C4-2B (cell line): ENCODE results near the gene NES.

Source experiments
- ZFX ChIP-seq: fragments of 450-650 bp; IDR thresholded peaks from 2 replicates; pipeline ENCODE4 v1.6.1; 2017
- TF ChIP-seq, protein P1 (sequence below): fragments of 450-650 bp; conservative IDR thresholded peaks from 2 replicates; pipeline ENCODE4 v1.5.1; 2017; ENCODE audit warnings: mild to moderate bottlenecking

DNA sequence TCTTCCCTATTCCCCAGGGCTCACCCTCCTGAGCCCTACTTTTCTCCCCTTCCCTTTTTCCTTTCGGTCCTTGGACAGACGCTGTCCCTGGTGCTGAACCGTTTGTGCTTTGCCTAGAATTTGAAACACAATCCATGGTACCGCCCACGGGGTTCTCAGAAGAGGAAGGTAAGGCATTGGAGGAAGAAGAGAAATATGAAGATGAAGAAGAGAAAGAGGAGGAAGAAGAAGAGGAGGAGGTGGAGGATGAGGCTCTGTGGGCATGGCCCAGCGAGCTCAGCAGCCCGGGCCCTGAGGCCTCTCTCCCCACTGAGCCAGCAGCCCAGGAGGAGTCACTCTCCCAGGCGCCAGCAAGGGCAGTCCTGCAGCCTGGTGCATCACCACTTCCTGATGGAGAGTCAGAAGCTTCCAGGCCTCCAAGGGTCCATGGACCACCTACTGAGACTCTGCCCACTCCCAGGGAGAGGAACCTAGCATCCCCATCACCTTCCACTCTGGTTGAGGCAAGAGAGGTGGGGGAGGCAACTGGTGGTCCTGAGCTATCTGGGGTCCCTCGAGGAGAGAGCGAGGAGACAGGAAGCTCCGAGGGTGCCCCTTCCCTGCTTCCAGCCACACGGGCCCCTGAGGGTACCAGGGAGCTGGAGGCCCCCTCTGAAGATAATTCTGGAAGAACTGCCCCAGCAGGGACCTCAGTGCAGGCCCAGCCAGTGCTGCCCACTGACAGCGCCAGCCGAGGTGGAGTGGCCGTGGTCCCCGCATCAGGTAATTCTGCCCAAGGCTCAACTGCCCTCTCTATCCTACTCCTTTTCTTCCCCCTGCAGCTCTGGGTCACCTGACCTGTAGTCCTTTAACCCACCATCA, 24.8 kb downstream of the NES start:
- TF ChIP-seq, protein P1, sequence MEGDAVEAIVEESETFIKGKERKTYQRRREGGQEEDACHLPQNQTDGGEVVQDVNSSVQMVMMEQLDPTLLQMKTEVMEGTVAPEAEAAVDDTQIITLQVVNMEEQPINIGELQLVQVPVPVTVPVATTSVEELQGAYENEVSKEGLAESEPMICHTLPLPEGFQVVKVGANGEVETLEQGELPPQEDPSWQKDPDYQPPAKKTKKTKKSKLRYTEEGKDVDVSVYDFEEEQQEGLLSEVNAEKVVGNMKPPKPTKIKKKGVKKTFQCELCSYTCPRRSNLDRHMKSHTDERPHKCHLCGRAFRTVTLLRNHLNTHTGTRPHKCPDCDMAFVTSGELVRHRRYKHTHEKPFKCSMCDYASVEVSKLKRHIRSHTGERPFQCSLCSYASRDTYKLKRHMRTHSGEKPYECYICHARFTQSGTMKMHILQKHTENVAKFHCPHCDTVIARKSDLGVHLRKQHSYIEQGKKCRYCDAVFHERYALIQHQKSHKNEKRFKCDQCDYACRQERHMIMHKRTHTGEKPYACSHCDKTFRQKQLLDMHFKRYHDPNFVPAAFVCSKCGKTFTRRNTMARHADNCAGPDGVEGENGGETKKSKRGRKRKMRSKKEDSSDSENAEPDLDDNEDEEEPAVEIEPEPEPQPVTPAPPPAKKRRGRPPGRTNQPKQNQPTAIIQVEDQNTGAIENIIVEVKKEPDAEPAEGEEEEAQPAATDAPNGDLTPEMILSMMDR: no peak
- TF ChIP-seq ZFX: no peak
